Thyroid gland (tissue), 4 donors: ENCODE data around the gene RAPGEFL1.

ENCODE experiments used
- CTCF ChIP-seq, 6 experiments: fragments of 200-600 bp in 3 of 6; fragments of 450-650 bp in 3 of 6; sonication (generic) in 3 of 6; IDR thresholded peaks; one replicate each; pipeline ENCODE4 v1.5.1; 2016 to 2019; ENCODE audit warnings: antibody characterized with exemption in 6 of 6, mild to moderate bottlenecking in 2 of 6, inconsistent platforms in 1 of 6, moderate library complexity in 1 of 6
- POLR2A ChIP-seq, 2 donors: fragments of 450-650 bp; IDR thresholded peaks; one replicate each; pipeline ENCODE4 v1.6.1; 2017; ENCODE audit warnings: antibody characterized with exemption in 2 of 2, mild to moderate bottlenecking in 2 of 2, moderate library complexity in 1 of 2

- no peak for TF ChIP-seq CTCF (IDR thresholded peaks at IDR 0.05)
- no peak for TF ChIP-seq POLR2A (IDR thresholded peaks at IDR 0.05)
Measured at GRCh38 chr17:40157973-40158372, 19.3 kb upstream of the RAPGEFL1 start.
